SK-N-SH (cell line): Measurements from ENCODE around the gene INAFM2. TPM values are rescaled to one million over a fixed set of nuclear protein-coding genes. Genes with fewer than 3 reads are reported as not detected.

Experiments used
- CTCF ChIA-PET: fragments of 300-600, 350-600 bp; formaldehyde crosslinking; extraction: SDS; loops from one replicate; lab custom pipeline; 2021; lab: Yijun Ruan, JAX
- POLR2A ChIA-PET: fragments of 350-600 bp; sonication (Branson Sonifier 250); formaldehyde crosslinking; extraction: SDS; loops from one replicate; lab custom pipeline; 2020; ENCODE audit warnings: antibody characterized with exemption, inconsistent platforms; lab: Yijun Ruan, JAX
- DNase-seq: peaks from one replicate; pipeline ENCODE4 v3.0.0; 2012
- H2AFZ ChIP-seq: fragments of 200-600 bp; sonication (generic); 2 replicates; pipeline ENCODE4 v1.8.1; 2016; ENCODE audit warnings: antibody characterized with exemption, mild to moderate bottlenecking, low read depth
- H3F3A ChIP-seq: fragments of 200-600 bp; sonication (generic); replicated peaks from 2 replicates; pipeline ENCODE3; 2016; ENCODE audit warnings: antibody characterized with exemption, mild to moderate bottlenecking; ENCODE audit not compliant: insufficient read depth
- H3K27ac ChIP-seq, 2 experiments: fragments of 200-500 bp in 1 of 2; fragments of 200-600 bp in 1 of 2; sonication (Bioruptor generic) in 1 of 2; sonication (generic), shearing (Covaris generic) in 1 of 2; 2 replicates each; pipeline versions ENCODE4 v1.5.1 to v1.6.1; 2014 to 2016; ENCODE audit warnings: low read depth in 2 of 2, inconsistent platforms in 1 of 2, low read length in 1 of 2, mild to moderate bottlenecking in 1 of 2, mixed read lengths in 1 of 2
- H3K27me3 ChIP-seq: fragments of 200-600 bp; sonication (generic), shearing (Covaris generic); 2 replicates; pipeline ENCODE4 v1.6.1; 2016; ENCODE audit warnings: mixed run types; ENCODE audit not compliant: insufficient read depth
- H3K36me3 ChIP-seq, 2 experiments: fragments of 200-500 bp in 1 of 2; fragments of 200-600 bp in 1 of 2; sonication (Bioruptor generic) in 1 of 2; sonication (generic) in 1 of 2; replicated peaks in 1 of 2; 2 replicates each; pipeline versions ENCODE3 to v1.5.1; 2014 to 2016; ENCODE audit warnings: low read length in 1 of 2, mild to moderate bottlenecking in 1 of 2; ENCODE audit not compliant: insufficient read depth in 2 of 2, control insufficient read depth in 1 of 2
- H3K4me1 ChIP-seq, 2 experiments: fragments of 200-500 bp in 1 of 2; fragments of 200-600 bp in 1 of 2; sonication (Bioruptor generic) in 1 of 2; sonication (generic), shearing (Covaris generic) in 1 of 2; 2 replicates each; pipeline versions ENCODE4 v1.5.1 to v1.6.1; 2014 to 2016; ENCODE audit warnings: low read depth in 1 of 2, low read length in 1 of 2, mixed run types in 1 of 2; ENCODE audit not compliant: insufficient read depth in 2 of 2, control insufficient read depth in 1 of 2
- H3K4me2 ChIP-seq: fragments of 200-600 bp; sonication (generic), shearing (Covaris generic); 2 replicates; pipeline ENCODE4 v1.6.1; 2017; ENCODE audit warnings: mixed run types
- H3K4me3 ChIP-seq, 2 experiments: fragments of 200-500 bp in 1 of 2; fragments of 200-600 bp in 1 of 2; sonication (Bioruptor generic) in 1 of 2; sonication (generic), shearing (Covaris generic) in 1 of 2; 2 replicates each; pipeline versions ENCODE4 v1.5.1 to v1.8.1; 2014 to 2016; ENCODE audit warnings: low read depth in 2 of 2, inconsistent platforms in 1 of 2, low read length in 1 of 2, mild to moderate bottlenecking in 1 of 2, mixed read lengths in 1 of 2, moderate library complexity in 1 of 2
- H3K79me2 ChIP-seq: fragments of 200-600 bp; sonication (generic); 2 replicates; pipeline ENCODE4 v1.8.1; 2017; ENCODE audit warnings: mild to moderate bottlenecking; ENCODE audit not compliant: insufficient read depth
- H3K9ac ChIP-seq: fragments of 200-600 bp; sonication (generic); 2 replicates; pipeline ENCODE4 v1.6.1; 2017; ENCODE audit warnings: mixed run types
- H3K9me2 ChIP-seq: fragments of 200-600 bp; sonication (generic); 2 replicates; pipeline ENCODE4 v1.6.1; 2017; ENCODE audit warnings: mixed run types
- H3K9me3 ChIP-seq: fragments of 200-600 bp; sonication (generic); 2 replicates; pipeline ENCODE4 v1.6.1; 2017; ENCODE audit warnings: mixed run types, mild to moderate bottlenecking, moderate library complexity
- H4K20me1 ChIP-seq: fragments of 200-600 bp; sonication (generic); 2 replicates; pipeline ENCODE4 v1.6.1; 2017; ENCODE audit warnings: mild to moderate bottlenecking, mixed run types; ENCODE audit not compliant: insufficient read depth
- CTCF ChIP-seq: fragments of 200-600 bp; sonication (generic); IDR thresholded peaks from 2 replicates; pipeline ENCODE4 v1.6.1; 2017; ENCODE audit warnings: antibody characterized with exemption, mild to moderate bottlenecking, moderate library complexity
- EP300 ChIP-seq, 2 experiments: IDR thresholded peaks; 2 replicates each; pipeline versions ENCODE4 v1.4.0 to v1.6.1; 2012; ENCODE audit warnings: borderline replicate concordance in 1 of 2, low read depth in 1 of 2, low read length in 1 of 2
- EZH2phosphoT487 ChIP-seq: fragments of 200-600 bp; sonication (generic); IDR thresholded peaks from 2 replicates; pipeline ENCODE4 v1.6.1; 2017; ENCODE audit warnings: low read depth, mixed run types, mild to moderate bottlenecking, antibody characterized with exemption, moderate library complexity, borderline replicate concordance
- FOSL2 ChIP-seq: IDR thresholded peaks from 2 replicates; pipeline ENCODE4 v1.4.0; 2012; ENCODE audit warnings: low read depth, mild to moderate bottlenecking, moderate library complexity, borderline replicate concordance
- IRF3 ChIP-seq: fragments of 150-350 bp; IDR thresholded peaks from 2 replicates; pipeline ENCODE4 v1.6.1; 2016; ENCODE audit warnings: mild to moderate bottlenecking, low read depth, low read length
- JUND ChIP-seq: IDR thresholded peaks from 2 replicates; pipeline ENCODE4 v1.4.0; 2012
- MXI1 ChIP-seq: IDR thresholded peaks from 2 replicates; pipeline ENCODE4 v1.6.1; 2012; ENCODE audit warnings: mild to moderate bottlenecking, low read depth, low read length, improper control_type of control experiment
- NFIC ChIP-seq: IDR thresholded peaks from 2 replicates; pipeline ENCODE4 v1.4.0; 2012; ENCODE audit warnings: borderline replicate concordance
- NRF1 ChIP-seq: IDR thresholded peaks from 2 replicates; pipeline ENCODE4 v1.6.1; 2012; ENCODE audit warnings: low read depth, mild to moderate bottlenecking, low read length
- REST ChIP-seq: IDR thresholded peaks from 2 replicates; pipeline ENCODE4 v1.6.1; 2012; ENCODE audit warnings: mild to moderate bottlenecking, low read depth, low read length, moderate library complexity
- SMC3 ChIP-seq: IDR thresholded peaks from 2 replicates; pipeline ENCODE4 v1.6.1; 2012; ENCODE audit warnings: low read depth, low read length, improper control_type of control experiment
- TEAD4 ChIP-seq: IDR thresholded peaks from 2 replicates; pipeline ENCODE4 v1.4.0; 2012; ENCODE audit warnings: mild to moderate bottlenecking, borderline replicate concordance; ENCODE audit not compliant: insufficient read depth
- WGBS: methylation state at CpG from one replicate; pipeline ENCODE4 v1.1.6; 2017; ENCODE audit warnings: low lambda C conversion rate; 5-methylcytosine and 5-hydroxymethylcytosine counted together
- polyA plus RNA-seq, 3 experiments: library from polyadenylated mRNA; depleted of rRNA; stranded (reverse); fragments of >200 nt; gene quantifications; 2 replicates each; pipeline ENCODE4 v1.2.3, GENCODE V29; 2012

The INAFM2 gene
- polyA plus RNA-seq, 1 of the 3 experiments (the other 2 are of a cell fraction), result 7.8 TPM

- Histone ChIP-seq H3K9me2 (no peaks in the 10 kb centered on the region), H3K4me1 (peaks cover 0 to 30% of the 10 kb centered on the region in 2 experiments; a peak in 2 of 4 replicates), H3K9ac (no peak overlapping the region), H4K20me1 (no peaks in the 10 kb centered on the region), H3F3A (no peaks in the 10 kb centered on the region), H3K27me3 (no peaks in the 10 kb centered on the region; the same call in 1 of the 2 replicates), H2AFZ (no peak overlapping the region)
- POLR2A ChIA-PET, result no interaction called here
- no peak for DNase-seq
- TF ChIP-seq FOSL2 (no peak), TEAD4 (no peak), NRF1 (no peak), IRF3 (no peak), SMC3 (no peak), JUND (no peak), EZH2phosphoT487 (no peak), MXI1 (no peak), EP300 (IDR thresholded peaks at IDR 0.05; ENCODE audit: borderline replicate concordance in 1 of 2, low read depth in 1 of 2, low read length in 1 of 2) (no peak), NFIC (no peak), REST (no peak), CTCF (no peak)
- TF ChIP-seq, all 33 proteins: peak for 0
- no peaks in the 10 kb centered on the region for H3K79me2 ChIP-seq
- no peaks in the 10 kb centered on the region for H3K9me3 ChIP-seq
- H3K36me3 ChIP-seq, result no peaks in the 10 kb centered on the region
- H3K4me3 ChIP-seq, result no peak overlapping the region
- H3K4me2 ChIP-seq, result no peak overlapping the region
- 76% methylated on average over 6 of the region's 11 CpGs for WGBS
- CTCF ChIA-PET, result interaction anchor here (1.3 to 66.3 kb wide), 7 partner anchors 11 to 257 kb away, joined by 4 to 2194 read pairs (median 28); partner anchors contain the start of genes ANKRD63, CCDC9B, DISP2 and INAFM2
- no peak overlapping the region for H3K27ac ChIP-seq
Observed at GRCh38 chr15:40302981-40303380, 20.5 kb upstream of the INAFM2 start.
